ENCODE results near the gene PLPPR1.
A peak's percentile ranks its signal among the peaks of the same experiment; 100 is the strongest.
"Not testable (repeated sequence)": the region's sequence is repeated elsewhere in the genome, so short reads cannot be mapped to it uniquely, and the experiment has no call there.

The PLPPR1 gene

DNA sequence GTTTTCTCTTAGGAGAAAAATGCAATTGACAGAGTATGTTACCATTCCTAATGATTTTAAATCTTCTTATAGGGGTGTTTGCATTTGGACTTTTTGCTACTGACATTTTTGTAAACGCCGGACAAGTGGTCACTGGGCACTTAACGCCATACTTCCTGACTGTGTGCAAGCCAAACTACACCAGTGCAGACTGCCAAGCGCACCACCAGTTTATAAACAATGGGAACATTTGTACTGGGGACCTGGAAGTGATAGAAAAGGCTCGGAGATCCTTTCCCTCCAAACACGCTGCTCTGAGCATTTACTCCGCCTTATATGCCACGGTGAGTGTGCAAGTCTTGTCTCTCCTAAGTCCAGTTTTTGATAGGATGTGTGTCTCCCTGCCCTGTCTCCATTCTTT is 280.6 kb downstream of the PLPPR1 start:
- no peak for DNase-seq

DNA sequence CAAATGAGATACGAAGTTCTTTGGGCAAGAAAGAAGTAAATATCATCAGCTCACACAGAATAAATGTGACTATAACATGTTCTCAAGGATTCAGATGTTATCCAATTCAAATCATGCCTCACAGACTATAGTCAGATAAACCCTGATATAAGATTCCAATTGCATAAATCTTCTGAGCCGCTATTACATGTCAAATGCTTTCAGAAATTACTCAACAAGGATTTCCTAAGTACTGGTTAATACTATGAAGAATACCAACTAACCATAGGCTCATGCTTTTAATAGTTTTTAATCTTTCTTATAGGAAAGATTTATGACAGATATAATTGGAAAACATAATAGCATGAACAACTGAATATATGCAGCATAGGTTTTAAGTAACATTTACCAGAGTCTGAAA is 282.7 kb downstream of the PLPPR1 start:
- DNase-seq, result no peak

DNA sequence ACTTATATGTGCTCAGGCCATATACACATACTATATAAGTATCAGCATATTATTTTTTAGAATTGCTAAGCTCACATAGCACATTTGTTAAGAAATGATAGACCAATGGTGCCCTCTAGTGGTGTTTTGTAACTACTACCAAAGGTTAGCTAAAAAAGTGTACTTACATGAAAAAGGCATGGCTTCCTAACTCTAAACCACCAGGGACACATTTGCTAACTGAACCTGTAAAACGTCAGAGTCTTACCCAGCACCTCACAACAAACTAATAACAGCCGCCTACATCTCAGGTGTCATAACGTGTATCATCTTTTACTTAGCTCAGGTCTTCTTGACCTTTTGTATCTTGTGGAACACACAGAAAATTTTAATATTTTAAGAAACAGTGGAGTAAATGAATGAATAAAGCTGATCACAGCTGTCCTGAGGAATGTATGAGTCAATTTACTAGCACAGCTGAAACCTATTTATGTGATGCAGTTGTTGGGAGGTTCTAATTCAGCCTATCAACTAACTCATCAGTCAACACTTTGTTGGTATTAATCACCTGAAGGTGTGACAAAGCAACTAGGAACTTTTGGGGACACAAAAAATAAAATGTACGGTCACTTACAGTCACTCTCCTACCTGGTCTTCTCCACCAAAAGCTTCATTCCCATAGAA is 283.4 kb downstream of the PLPPR1 start:
- peak; percentile 34 for DNase-seq

DNA sequence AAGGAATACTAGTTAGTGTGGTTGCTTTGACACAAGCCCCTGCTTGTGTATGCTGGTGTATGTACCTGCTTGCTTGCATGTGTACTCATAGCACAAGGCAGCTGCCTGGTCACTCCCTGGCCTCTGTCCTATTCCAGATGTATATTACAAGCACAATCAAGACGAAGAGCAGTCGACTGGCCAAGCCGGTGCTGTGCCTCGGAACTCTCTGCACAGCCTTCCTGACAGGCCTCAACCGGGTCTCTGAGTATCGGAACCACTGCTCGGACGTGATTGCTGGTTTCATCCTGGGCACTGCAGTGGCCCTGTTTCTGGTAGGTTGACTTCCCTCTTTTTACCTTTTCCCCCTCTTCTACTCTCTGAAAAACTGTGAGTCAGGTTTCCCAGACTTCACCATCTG is 284.1 kb downstream of the PLPPR1 start:
- no peak for DNase-seq

DNA sequence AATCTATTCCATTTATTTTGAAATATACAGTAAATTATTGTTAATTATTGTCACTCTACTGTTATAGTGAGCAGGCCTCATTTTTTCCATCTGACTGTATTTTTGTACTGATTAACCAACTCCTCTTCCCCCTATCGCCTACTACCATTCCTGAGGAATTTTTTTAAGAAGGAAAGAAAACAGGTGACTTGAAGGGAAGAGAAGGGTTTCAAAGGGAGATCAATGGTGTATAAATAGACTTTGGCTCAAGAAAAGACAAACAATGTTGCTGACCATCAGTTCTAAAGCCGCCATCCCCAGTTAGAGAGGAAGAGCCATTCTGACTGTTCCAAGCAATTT is 286.6 kb downstream of the PLPPR1 start:
- no peak for DNase-seq

DNA sequence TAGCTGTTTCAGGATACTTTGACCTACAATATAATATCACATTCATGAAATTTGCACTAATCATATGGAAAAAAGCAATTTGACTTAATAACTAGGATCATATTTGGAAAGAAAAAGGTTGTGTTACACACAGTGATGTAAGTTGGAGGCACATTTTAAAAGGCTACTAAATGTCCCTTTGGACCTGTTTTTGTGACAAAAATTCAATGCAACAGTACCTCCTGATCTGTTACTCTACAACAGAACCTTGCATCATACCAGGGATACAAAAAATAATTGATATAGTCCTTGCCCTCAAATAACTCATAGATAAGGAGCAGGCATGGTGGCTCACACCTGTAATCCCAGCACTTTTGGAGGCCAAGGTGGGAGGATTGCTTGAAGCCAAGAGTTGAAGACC is 289.2 kb downstream of the PLPPR1 start:
- DNase-seq, result no peak

DNA sequence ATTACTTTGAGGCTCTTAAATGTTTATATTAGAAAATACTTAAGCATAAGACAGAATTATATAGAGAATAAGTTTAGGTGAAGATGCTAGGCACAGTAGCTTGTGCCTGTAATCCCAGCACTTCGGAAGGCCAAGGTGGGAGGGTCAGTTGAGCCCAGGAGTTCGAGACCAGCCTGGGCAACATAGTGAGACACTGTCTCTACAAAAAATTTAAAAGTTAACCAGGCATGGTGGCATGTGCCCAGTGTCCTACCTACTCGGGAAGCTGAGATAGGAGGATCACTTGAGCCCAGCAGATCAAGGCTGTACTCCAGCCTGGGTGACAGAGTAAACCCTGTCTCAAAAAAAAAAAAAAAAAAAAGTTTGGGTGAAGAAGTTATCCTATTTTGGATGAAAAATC is 294.6 kb downstream of the PLPPR1 start:
- no peak for DNase-seq

DNA sequence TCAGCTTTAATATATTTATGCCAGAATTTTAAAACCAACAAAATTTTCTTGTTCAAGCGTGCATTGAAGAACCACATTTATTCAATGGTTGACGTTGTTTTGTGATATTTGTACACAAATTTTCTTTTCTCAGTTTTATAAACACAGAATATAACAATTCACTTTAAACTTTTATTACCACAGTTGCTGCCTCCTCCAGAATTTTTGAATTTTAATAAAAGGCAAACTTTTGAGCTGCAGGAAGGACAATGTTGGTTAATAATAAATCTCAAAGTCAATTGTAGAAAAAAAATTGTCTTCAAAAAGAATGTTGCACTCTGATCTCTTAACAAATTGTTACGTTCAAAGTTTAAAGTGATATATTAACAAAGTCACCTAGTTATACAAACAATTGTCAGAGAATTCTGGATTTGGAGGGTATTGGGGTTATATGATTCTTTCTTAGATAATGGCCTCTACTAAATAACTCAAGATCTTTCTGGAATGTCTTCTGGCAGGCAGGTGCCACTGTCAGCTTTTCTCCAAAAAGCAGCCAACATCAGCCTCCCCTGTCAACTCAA is 295.8 kb downstream of the PLPPR1 start:
- DNase-seq, result no peak

DNA sequence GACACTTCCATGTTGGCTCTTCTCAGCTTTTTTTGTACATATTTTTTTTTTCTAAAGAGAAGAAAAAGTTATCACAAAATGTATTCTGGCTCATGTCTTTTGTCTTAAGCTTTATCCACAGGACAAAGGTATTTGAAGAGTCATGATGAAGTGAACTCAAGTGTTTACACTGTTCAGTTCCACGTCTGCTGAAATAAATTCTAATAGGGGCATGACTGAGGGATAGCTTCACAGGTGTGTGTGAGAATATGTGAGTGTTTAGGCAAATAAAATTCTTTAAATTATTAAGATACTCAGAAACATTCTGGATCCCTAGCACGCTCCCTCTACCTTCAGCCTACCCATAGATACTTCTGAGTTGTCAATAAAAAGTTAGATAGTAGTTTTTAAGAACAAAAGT is 296.5 kb downstream of the PLPPR1 start:
- no peak for DNase-seq

DNA sequence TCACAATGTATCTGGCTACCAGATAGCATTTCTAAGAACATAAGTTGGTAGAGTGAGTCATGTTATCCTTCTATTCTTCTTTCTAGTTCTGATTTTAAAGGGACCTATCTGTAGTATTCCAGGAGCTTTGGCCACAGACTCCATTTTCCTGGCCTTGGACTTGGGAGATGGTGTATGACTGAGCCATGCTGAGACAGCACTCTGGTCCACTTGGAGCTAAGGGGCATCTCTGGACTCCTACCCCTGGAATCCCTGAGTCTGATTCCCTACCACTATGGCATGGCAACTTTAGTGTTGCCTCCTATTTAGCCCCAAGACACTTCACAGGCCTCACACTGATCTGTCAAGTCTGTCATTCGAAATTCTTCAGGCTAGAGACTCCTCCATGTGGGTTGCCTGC is 297.5 kb downstream of the PLPPR1 start:
- no peak for DNase-seq

DNA sequence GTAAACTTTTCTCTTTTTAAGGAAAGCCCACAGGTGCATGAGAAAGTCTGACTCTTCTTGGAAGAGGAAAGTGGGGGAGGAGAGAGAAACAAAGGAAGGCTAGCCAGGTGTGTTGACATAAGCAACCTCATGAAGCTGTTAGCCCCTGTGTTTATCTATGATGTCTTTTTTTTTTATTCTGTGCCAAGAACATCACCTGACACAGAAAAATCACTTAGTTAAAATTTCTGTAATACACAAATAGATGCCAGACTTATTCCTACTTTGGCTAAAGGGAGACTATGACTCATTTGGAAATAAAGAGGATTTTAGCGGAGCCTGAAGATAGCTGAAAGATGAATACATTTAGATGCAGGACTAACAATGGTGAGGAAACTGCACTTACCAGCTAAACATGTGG is 298.0 kb downstream of the PLPPR1 start:
- DNase-seq, result no peak

DNA sequence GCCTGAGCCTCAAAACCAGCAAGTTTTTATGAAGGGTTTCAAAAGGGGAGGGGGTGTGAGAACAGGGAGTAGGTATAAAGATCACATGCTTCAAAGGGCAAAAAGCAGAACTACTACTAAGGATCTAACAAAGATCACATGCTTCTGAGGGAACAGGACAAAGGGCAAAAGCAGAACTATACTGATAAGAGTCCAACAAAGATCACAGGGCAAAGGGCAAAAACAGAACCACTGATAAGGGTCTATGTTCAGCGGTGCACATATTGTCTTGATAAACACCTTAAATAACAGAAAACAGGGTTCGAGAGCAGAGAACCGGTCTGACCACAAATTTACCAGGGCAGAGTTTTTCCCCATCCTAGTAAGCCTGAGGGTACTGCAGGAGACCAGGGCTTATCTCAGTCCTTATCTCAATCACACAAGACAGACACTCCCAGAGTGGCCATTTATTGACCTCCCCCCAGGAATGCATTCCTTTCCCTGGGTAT is 298.9 kb downstream of the PLPPR1 start:
- DNase-seq, result not testable (repeated sequence)

DNA sequence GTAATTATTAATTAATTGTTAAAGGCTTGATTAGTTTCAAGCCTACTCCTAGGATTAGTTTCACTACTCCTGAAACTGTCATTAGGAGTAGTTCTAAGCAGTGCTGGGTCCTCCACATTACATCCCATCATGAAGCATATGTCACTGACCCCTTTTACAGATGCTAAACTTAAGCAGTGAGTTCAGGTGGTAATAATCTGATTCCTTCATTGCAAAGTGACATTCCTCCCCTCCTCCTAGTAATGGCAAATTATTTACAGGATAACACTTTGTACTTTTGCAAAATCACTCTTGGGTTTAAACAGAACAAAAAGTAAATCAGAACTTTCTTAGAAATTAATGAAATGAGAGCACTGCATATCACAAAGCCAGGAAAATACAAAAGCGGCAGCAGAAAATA is 303.8 kb downstream of the PLPPR1 start:
- DNase-seq, result no peak

DNA sequence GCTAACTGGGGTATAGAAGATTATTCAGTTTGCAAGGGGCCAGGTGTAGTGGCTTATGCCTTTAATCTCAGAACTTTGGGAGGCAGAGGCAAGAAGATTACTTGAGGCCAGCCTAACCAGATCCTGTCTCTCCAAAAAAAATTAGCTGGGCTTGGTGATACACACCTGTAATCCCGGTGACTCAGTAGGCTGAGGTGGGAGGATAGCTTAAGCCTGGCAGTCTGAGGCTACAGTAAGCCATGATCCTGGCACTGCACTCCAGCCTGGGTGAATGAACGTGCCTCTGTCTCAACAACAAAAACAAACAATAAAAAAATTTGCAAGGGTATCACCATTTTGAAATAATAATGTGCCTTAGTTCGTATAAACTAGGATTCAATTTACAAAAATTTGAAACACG is 305.0 kb downstream of the PLPPR1 start:
- no peak for DNase-seq

DNA sequence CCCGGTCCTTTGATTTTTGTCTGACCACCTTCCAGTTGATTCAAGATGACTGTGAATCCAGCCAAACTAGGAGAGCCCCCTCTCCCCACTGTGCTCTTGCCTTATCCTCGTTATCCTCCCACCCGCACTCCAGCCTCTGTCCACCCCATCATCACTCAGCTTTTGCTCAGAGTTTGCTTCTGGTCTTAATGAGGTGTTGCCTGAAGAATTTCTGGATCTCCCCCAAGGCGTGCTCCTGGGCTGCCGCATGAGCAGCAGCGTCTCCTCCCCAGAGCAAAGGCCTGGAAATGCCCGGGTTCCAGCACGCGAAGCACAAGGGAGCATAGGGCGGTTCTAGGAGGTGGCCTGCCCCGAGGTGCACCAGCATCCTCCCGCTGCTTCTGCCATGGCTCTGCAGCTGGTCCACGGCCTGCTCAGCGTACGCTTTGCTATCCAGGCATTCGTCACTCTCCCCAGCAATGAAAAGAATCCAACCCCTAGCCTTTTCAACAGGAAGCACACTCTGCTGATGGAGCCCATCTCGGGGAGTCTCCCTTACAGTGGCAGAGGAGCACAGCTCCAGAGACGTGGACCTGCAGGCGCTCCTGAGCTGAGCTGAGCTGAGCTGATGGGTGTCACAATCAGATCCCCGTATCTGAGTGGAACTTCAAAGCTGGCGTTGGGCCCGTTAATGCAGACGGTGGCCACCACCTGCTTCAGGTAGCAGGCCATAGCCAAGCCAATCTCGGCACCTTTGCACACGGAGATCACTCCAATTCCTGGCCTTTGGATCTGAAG is 305.6 kb downstream of the PLPPR1 start:
- DNase-seq, result no peak

DNA sequence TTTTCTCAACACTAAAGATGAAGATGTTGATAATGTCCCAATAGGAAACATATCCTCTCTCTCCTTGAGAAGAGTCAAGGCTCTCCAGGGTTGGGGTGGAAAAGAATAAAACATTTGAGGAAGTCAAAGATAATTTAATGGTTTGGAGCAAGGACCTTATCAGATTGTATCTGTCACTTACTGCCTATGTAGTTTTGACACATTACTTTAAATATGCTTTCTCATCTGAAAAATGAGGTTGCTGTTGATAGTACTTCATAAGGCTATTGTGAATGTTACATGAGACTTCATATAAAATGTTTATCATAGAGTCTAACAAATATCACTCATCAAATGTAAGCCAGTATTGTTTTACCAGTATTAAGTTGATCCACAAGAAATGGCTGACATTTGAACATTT is 307.6 kb downstream of the PLPPR1 start:
- no peak for DNase-seq

DNA sequence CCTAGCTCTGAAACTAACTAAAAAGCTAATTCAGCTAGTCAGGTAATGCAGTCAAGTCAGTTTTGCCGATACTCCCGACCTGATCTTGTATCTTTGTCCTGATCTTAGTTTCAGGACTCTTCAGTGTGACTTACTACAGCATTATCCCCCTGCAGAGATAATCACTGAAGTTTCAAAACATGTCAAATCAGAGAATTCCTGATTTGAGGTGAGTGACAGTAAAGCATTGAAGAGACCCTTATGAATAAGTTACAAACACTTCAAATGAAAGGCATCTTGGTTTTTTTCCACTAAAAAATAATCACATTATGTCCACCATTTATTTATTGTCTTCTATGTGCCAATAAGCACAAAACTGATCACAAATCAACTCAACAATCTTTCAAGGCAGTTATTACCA is 308.7 kb downstream of the PLPPR1 start:
- DNase-seq, result no peak

DNA sequence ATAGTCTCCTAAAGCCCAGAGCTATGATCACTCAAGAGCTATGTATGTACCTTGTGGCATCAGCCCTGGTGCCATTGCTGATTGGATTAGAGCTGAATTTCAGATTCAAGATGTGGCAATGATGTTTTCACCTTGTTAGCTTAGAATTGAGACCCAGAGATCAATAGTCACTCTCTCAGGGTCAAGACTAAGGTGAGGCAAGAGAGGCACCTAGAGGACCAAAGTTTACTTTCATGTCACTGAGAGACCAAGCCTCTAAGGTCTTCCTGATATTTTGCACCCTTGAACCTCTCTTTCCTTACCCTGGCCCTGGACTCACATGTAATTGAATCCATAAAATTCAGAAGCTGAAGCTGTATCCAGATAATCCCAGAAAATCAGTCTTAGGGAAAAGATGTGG is 313.4 kb downstream of the PLPPR1 start:
- DNase-seq, result no peak

DNA sequence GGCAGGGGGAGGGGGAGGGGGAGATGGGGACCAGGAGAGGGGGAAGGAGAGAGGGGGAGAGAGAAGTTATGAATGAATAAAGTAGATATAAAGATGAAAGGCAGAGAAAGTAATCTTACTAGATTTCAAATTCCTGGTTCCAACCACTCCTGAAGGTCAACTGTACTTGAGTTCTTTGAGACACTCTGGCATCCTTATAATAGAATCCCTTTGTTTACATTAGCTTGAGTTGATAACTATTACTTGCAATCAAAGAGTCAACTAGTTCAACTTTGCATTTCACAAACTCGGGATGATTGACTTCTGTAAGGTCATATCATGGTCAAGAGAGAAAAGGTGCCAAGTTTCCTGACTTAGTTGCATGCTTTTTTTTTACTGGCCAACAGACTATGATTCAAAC is 314.1 kb downstream of the PLPPR1 start:
- DNase-seq, result no peak

DNA sequence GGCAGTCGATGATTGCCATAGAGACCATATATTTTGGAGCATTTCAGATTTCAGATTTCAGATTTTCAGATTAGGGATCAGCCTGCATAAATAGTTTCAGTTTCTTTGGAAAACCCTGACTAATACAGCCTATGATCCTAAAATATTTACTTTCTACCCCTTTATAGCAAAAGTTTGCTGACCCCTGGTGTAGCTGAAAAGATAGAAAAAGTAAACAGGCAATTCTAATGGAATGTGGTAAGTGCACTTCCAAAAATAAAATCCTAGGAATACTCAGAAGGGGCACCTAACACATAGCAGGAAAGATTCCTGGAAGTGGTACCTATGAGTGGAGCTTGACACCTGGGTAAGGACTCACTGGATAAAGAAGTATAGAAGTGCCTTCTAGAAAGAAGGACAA is 321.8 kb downstream of the PLPPR1 start:
- no peak for DNase-seq

DNA sequence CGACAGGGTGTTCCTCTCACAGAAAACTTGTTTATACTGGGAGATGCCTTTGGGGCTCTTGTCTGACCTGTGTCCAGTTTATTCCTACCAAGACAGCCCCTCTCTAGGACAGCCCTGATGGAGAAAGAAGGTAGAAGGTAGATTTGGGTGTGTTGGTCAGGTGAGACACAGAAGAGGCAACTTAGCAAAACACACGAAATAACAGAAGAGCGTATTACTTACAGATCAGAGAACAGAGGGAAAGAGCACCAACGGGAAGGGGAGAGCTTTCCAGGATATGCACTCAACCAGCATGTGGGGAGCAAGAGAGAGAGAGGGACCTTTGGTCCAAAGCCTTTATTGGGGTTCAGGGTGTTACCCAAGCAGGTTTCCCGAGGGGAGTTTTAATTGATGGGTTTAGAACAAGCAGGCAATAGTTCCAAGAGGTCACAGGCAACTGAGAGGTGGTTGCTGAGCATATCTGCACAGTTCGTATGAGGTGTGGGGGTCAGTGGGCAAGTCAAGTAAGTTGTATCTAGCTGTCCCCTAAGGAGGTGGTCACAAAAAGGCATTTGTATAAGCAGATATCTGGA is 324.5 kb downstream of the PLPPR1 start:
- DNase-seq, result no peak

DNA sequence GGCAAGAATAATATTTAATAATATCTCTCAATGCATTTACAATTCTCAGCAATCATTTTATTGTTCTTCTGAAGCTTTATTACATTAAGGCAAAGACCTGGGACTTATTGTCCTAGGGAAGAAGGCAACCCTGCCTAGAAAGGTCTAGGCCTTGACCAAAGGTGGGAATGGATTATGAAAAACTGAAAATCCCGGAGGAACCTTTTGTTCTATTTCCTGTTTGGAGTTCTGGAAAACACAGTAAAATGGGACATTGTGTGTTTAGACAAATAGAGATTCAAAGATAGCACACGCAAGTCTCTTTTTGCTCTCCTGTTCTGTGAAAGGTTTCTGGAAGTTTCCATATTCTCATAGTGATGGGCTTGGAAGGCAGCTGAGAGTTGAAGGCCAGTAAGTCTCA is 325.2 kb downstream of the PLPPR1 start:
- no peak for DNase-seq

DNA sequence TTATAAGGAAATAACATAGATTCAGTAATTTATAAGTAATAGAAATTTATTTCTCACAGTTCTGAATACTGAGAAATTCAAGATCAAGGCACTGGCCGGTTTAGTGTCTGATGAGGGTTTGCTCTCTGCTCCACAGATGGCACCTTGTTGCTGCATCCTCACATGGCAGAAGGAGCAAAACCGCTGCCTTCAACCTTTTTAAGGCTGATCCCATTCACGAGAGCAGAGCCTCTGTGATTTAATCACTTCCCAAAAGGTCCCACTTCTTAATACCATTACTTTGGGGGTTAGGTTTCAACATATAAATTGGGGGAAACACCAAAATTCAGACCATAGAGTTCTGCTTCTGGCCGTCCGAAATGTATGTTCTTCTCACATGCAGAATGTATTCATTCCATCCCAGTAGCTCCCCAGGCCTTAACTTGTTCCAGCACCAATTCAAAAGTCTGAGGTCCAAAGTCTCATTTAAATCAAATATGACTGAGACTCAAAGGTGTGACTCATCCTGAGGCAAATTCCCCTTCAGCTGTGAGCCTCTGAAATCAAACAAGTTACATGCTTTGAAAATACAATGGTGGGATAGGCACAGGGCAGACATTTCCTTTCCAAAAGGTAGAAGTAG is 325.7 kb downstream of the PLPPR1 start:
- DNase-seq, result no peak
